HCT116 (cell line): Measurements from ENCODE around the gene ESR1. TPM values are rescaled to one million over a fixed set of nuclear protein-coding genes. Genes with fewer than 3 reads are reported as not detected.

Experiments
- ATAC-seq: fragments of 200-7000 bp; cut with Tn5 transposase; 2 replicates; pipeline ENCODE4 v1.9.1; 2020; ENCODE audit warnings: mild to moderate bottlenecking, moderate library complexity
- BruUV-seq: library from RNA; stranded (reverse); fragments of 400-500 nt; replicated peaks from 2 replicates; lab custom pipeline; 2021; lab: Mats Ljungman, UMichigan
- CTCF ChIA-PET: fragments of 300-600 bp; sonication (Branson Sonifier 250); formaldehyde crosslinking; loops from one replicate; lab custom pipeline; 2021; ENCODE audit warnings: antibody characterized with exemption; lab: Charles Lee
- POLR2A ChIA-PET: fragments of 300-600, 350-600 bp; sonication (Branson Sonifier 250); formaldehyde crosslinking; loops from one replicate; lab custom pipeline; 2021; ENCODE audit warnings: antibody characterized with exemption; lab: Charles Lee
- RAD21 ChIA-PET, 2 experiments: fragments of 300-600 bp; sonication (Branson Sonifier 250); formaldehyde crosslinking; loops; one replicate each; lab custom pipeline; 2023; ENCODE audit warnings: low total read pairs in 2 of 2; ENCODE audit not compliant: uncharacterized antibody in 2 of 2, unreplicated experiment in 2 of 2, low non-redundant PET in 1 of 2; lab: Charles Lee
- DNase-seq: peaks from one replicate; pipeline ENCODE4 v3.0.0-alpha.2; 2010; ENCODE audit warnings: low read depth, low spot score
- H2AFZ ChIP-seq: fragments of 200-600 bp; shearing (Covaris generic), sonication (generic); 2 replicates; pipeline ENCODE4 v1.6.1; 2017; ENCODE audit warnings: low read depth, mixed run types, mixed read lengths, antibody characterized with exemption, low read length; ENCODE audit not compliant: poor library complexity, severe bottlenecking
- H3K27ac ChIP-seq: 2 replicates; pipeline ENCODE4 v1.5.1; 2012; ENCODE audit warnings: low read depth, low read length
- H3K27me3 ChIP-seq: fragments of 200-600 bp; sonication (generic); 2 replicates; pipeline ENCODE4 v1.6.1; 2016; ENCODE audit warnings: mixed run types, low read length, mixed read lengths; ENCODE audit not compliant: insufficient read depth
- H3K36me3 ChIP-seq, 2 experiments: fragments of 200-500 bp in 1 of 2; fragments of 200-600 bp in 1 of 2; sonication (Bioruptor generic) in 1 of 2; sonication (generic) in 1 of 2; 2 replicates each; pipeline versions ENCODE4 v1.5.1 to v1.6.1; 2014 to 2016; ENCODE audit warnings: low read length in 2 of 2, inconsistent platforms in 1 of 2, mixed read lengths in 1 of 2, mixed run types in 1 of 2; ENCODE audit not compliant: insufficient read depth in 2 of 2, control insufficient read depth in 1 of 2
- H3K4me1 ChIP-seq, 2 experiments: fragments of 200-600 bp in 1 of 2; sonication (generic) in 1 of 2; 2 replicates each; pipeline versions ENCODE4 v1.5.1 to v1.6.1; 2012 to 2017; ENCODE audit warnings: low read length in 2 of 2, inconsistent platforms in 1 of 2, mild to moderate bottlenecking in 1 of 2, mixed read lengths in 1 of 2, mixed run types in 1 of 2, moderate library complexity in 1 of 2; ENCODE audit not compliant: insufficient read depth in 2 of 2, control insufficient read depth in 1 of 2
- H3K4me2 ChIP-seq: fragments of 200-600 bp; sonication (generic); 2 replicates; pipeline ENCODE4 v1.6.1; 2017; ENCODE audit warnings: mixed run types, low read length, mixed read lengths
- H3K4me3 ChIP-seq, 2 experiments: fragments of 200-600 bp in 1 of 2; sonication (generic) in 1 of 2; replicated peaks in 1 of 2; 2 replicates each; pipeline ENCODE4 v1.5.1; 2011 to 2016; ENCODE audit warnings: low read length in 2 of 2, control low read depth in 1 of 2, low read depth in 1 of 2, mild to moderate bottlenecking in 1 of 2, mixed read lengths in 1 of 2, mixed run types in 1 of 2
- H3K79me2 ChIP-seq: fragments of 200-600 bp; sonication (generic); 2 replicates; pipeline ENCODE4 v1.6.1; 2017; ENCODE audit warnings: mild to moderate bottlenecking, mixed run types, low read length, moderate library complexity, mixed read lengths; ENCODE audit not compliant: insufficient read depth
- H3K9ac ChIP-seq: fragments of 200-600 bp; sonication (generic); 2 replicates; pipeline ENCODE4 v1.6.1; 2016; ENCODE audit warnings: low read length, mixed read lengths
- H3K9me2 ChIP-seq: fragments of 200-600 bp; sonication (generic), shearing (Covaris generic); 2 replicates; pipeline ENCODE4 v1.6.1; 2017; ENCODE audit warnings: mixed run types, mild to moderate bottlenecking, moderate library complexity; ENCODE audit not compliant: insufficient read depth
- H3K9me3 ChIP-seq, 2 experiments: fragments of 200-500 bp in 1 of 2; fragments of 200-600 bp in 1 of 2; sonication (Bioruptor generic) in 1 of 2; sonication (generic) in 1 of 2; 2 replicates each; pipeline ENCODE4 v1.6.1; 2014 to 2017; ENCODE audit warnings: low read length in 2 of 2, mixed read lengths in 2 of 2, inconsistent platforms in 1 of 2, low read depth in 1 of 2, mild to moderate bottlenecking in 1 of 2, mixed run types in 1 of 2, moderate library complexity in 1 of 2; ENCODE audit not compliant: control insufficient read depth in 1 of 2, insufficient read depth in 1 of 2
- H4K20me1 ChIP-seq: fragments of 200-600 bp; sonication (generic), shearing (Covaris generic); 2 replicates; pipeline ENCODE4 v1.6.1; 2017; ENCODE audit warnings: mixed run types, mild to moderate bottlenecking, moderate library complexity; ENCODE audit not compliant: insufficient read depth
- ATF3 ChIP-seq: IDR thresholded peaks from 2 replicates; pipeline ENCODE4 v1.6.1; 2012
- CEBPB ChIP-seq: IDR thresholded peaks from 2 replicates; pipeline ENCODE4 v1.6.1; 2012; ENCODE audit warnings: low read depth
- CTCF ChIP-seq, 3 experiments: fragments of 200-600 bp in 1 of 3; sonication (generic) in 1 of 3; IDR thresholded peaks in 2 of 3; conservative IDR thresholded peaks in 1 of 3; 2 replicates each; pipeline ENCODE4 v1.5.1; 2012 to 2017; ENCODE audit warnings: low read depth in 2 of 3, low read length in 2 of 3, antibody characterized with exemption in 1 of 3, borderline replicate concordance in 1 of 3, control low read depth in 1 of 3, mild to moderate bottlenecking in 1 of 3, mixed read lengths in 1 of 3, mixed run types in 1 of 3, moderate library complexity in 1 of 3; ENCODE audit not compliant: insufficient read depth in 1 of 3
- EGR1 ChIP-seq: IDR thresholded peaks from 2 replicates; pipeline ENCODE4 v1.6.1; 2012; ENCODE audit warnings: low read depth
- ELF1 ChIP-seq: IDR thresholded peaks from 2 replicates; pipeline ENCODE4 v1.6.1; 2012; ENCODE audit warnings: low read depth, borderline replicate concordance
- EZH2phosphoT487 ChIP-seq: fragments of 200-600 bp; IDR thresholded peaks from 2 replicates; pipeline ENCODE4 v1.6.1; 2018; ENCODE audit warnings: antibody characterized with exemption, borderline replicate concordance
- FOSL1 ChIP-seq: IDR thresholded peaks from 2 replicates; pipeline ENCODE4 v1.6.1; 2012; ENCODE audit warnings: low read depth
- JUND ChIP-seq: IDR thresholded peaks from 2 replicates; pipeline ENCODE4 v1.6.1; 2012
- MAX ChIP-seq: IDR thresholded peaks from 2 replicates; pipeline ENCODE4 v1.6.1; 2012
- POLR2AphosphoS5 ChIP-seq: IDR thresholded peaks from 2 replicates; pipeline ENCODE4 v1.6.1; 2011; ENCODE audit warnings: mild to moderate bottlenecking, low read depth, low read length, moderate library complexity
- RAD21 ChIP-seq: IDR thresholded peaks from 2 replicates; pipeline ENCODE4 v1.6.1; 2012; ENCODE audit warnings: low read depth, mild to moderate bottlenecking
- SIN3A ChIP-seq: IDR thresholded peaks from 2 replicates; pipeline ENCODE4 v1.6.1; 2012; ENCODE audit warnings: low read depth
- SP1 ChIP-seq: IDR thresholded peaks from 2 replicates; pipeline ENCODE4 v1.6.1; 2012; ENCODE audit warnings: low read depth
- SRF ChIP-seq: IDR thresholded peaks from 2 replicates; pipeline ENCODE4 v1.6.1; 2012; ENCODE audit warnings: low read depth
- TCF7L2 ChIP-seq: IDR thresholded peaks from 2 replicates; pipeline ENCODE4 v1.7.0; 2011; ENCODE audit warnings: borderline replicate concordance, inconsistent platforms; ENCODE audit not compliant: insufficient read depth, insufficient read length; ENCODE audit errors: extremely low read depth
- YY1 ChIP-seq: IDR thresholded peaks from 2 replicates; pipeline ENCODE4 v1.6.1; 2011; ENCODE audit warnings: low read length, low read depth, moderate library complexity, mild to moderate bottlenecking; ENCODE audit not compliant: insufficient replicate concordance; ENCODE audit errors: extremely low read depth
- ZBTB33 ChIP-seq: IDR thresholded peaks from 2 replicates; pipeline ENCODE4 v1.6.1; 2011; ENCODE audit warnings: mild to moderate bottlenecking, low read length, moderate library complexity; ENCODE audit not compliant: insufficient replicate concordance; ENCODE audit errors: extremely low read depth
- ZFX ChIP-seq: fragments of 450-650 bp; IDR thresholded peaks from 2 replicates; pipeline ENCODE4 v1.6.1; 2017
- ZNF274 ChIP-seq: fragments of 200-500 bp; sonication (Bioruptor generic); IDR thresholded peaks from 2 replicates; pipeline ENCODE4 v1.6.1; 2014; ENCODE audit warnings: mild to moderate bottlenecking, low read depth, low read length, inconsistent platforms
- intact Hi-C: fragments of 100-400 bp; cut with micrococcal nuclease; formaldehyde crosslinking; loops from 2 replicates; pipeline ENCODE4 v1.10.0; 2022
- total RNA-seq: library from RNA; stranded (reverse); gene quantifications from one replicate; pipeline ENCODE4 v1.2.1, GENCODE V29; 2021; ENCODE audit not compliant: unreplicated experiment

The ESR1 gene
- total RNA-seq, 1 experiment from 2014 or later = 0.17 TPM

- TF ChIP-seq SIN3A (no peak), JUND (no peak), ATF3 (no peak), CEBPB (no peak)
- TF ChIP-seq, all 23 proteins: peak for 0
These were observed 305.2 kb downstream of the ESR1 start (continued) for GRCh38 chr6:152112491-152113261.

GRCh38 chr6:152117156-152118133 lies 310.0 kb downstream of the ESR1 start:
- H3K36me3 ChIP-seq = no peaks in the 10 kb centered on the region
- no peak overlapping the region for H3K9ac ChIP-seq
- ATAC-seq (no peak), DNase-seq (no peak)
- no peaks in the 10 kb centered on the region for H3K9me2 ChIP-seq
- no peaks in the 10 kb centered on the region for H3K27me3 ChIP-seq
- BruUV-seq = no TSS peak
- H2AFZ ChIP-seq = no peak overlapping the region
- H4K20me1 ChIP-seq = no peaks in the 10 kb centered on the region
- no peak overlapping the region for H3K27ac ChIP-seq
- no peaks in the 10 kb centered on the region for H3K9me3 ChIP-seq
- no peak overlapping the region for H3K4me3 ChIP-seq
- intact Hi-C loops = loop anchor here (2.0 kb wide), 1 partner anchor 449 kb away; no protein-coding TSS in a partner anchor
- ChIA-PET RAD21 (no interaction called here), POLR2A (no interaction called here), CTCF (interaction anchor here (0.8 kb wide), 1 partner anchor 352 kb away, joined by 4 read pairs; no protein-coding TSS in a partner anchor)
- no peaks in the 10 kb centered on the region for H3K4me1 ChIP-seq
- no peak overlapping the region for H3K4me2 ChIP-seq
- H3K79me2 ChIP-seq = no peaks in the 10 kb centered on the region
- TF ChIP-seq ZBTB33 (no peak), EZH2phosphoT487 (no peak), YY1 (no peak), EGR1 (no peak), SP1 (no peak), ELF1 (no peak), CTCF (IDR thresholded peaks at IDR 0.05 in 2 of 3, conservative IDR thresholded peaks at IDR 0.05 in 1 of 3; ENCODE audit: borderline replicate concordance in 1 of 3, insufficient read depth in 1 of 3, low read depth in 2 of 3, low read length in 2 of 3) (no peak), FOSL1 (no peak), MAX (no peak), POLR2AphosphoS5 (no peak), RAD21 (no peak), ZNF274 (no peak), SIN3A (no peak), SRF (no peak), TCF7L2 (no peak), ZFX (no peak)
